Suppressor macrophage treated with lipopolysaccharide for 4 hours (primary cell): ENCODE results near the gene GSTCD.

Source experiments
- DNase-seq: peaks from one replicate; pipeline ENCODE4 v3.0.0-alpha.2; 2020

Gene GSTCD

GRCh38 chr4:105895583-105896460 lies 187.2 kb downstream of the GSTCD start:
- no peak for DNase-seq

DNA sequence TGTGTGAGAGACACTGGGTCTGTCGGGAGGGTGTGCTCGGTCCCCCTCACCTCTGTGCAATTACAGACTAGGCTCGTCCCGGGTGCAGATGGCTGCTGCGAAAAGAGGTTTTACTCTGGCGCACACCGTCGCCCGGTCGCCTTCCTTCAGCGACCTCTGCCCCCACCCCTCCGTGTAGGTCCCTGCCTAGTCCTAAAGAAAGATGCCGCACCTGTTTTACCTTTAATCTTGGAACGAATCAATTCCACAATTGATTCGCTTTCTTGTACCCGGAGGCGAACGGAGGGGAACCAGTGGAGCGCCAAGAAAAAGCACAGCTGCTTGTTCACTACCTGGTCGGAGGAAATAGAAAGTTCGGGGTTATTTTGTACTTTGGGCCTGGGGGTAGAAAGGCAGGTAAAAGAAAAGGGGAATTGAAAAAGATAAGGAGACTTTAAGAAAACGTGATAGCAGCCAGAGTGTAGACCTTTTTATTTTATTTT lies 187.9 kb downstream of the GSTCD start:
- no peak for DNase-seq
